GM19099 (cell line): ENCODE data around the gene MAP4K4.

Experiments
- POLR2A ChIP-seq: IDR thresholded peaks from 3 replicates; pipeline ENCODE4 v1.6.1; 2011; ENCODE audit warnings: low read depth; ENCODE audit not compliant: insufficient read length; ENCODE audit errors: extremely low read depth

Gene MAP4K4

DNA sequence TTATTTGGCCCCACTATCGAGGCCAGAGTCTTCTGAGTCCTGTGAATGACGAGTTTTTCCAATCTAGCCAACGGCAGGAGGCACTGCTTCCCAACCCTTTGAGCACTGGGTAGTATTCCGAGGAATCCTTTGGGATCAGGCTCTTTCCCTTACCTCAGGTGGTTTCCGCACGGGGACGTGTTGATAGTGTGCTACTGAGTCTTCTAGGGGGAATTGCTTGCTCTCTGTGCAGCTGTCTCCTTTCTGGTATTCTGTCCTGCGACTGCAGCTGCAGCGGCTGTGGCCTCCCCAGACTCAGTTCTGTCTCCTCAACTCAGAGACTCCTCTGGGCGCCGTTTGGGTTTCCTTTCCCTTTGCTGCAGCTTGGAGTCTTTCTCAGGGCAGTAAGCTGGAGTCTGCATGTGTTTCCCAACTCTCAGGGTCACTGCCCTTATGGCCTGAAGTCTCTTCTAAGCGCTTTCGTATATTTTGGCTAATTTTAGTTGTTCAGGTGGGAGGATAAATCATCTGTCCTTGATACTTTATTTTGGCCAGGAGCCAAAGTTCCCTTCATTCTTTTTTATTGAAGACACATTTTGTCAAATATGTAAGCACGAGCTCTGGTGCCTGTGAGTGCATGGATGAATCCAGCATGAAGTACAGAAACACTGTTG lies 118.4 kb downstream of the MAP4K4 start:
- TF ChIP-seq POLR2A: no peak

- no peak for TF ChIP-seq POLR2A
Measured at GRCh38 chr2:101816598-101816997, 119.1 kb downstream of the MAP4K4 start.

DNA sequence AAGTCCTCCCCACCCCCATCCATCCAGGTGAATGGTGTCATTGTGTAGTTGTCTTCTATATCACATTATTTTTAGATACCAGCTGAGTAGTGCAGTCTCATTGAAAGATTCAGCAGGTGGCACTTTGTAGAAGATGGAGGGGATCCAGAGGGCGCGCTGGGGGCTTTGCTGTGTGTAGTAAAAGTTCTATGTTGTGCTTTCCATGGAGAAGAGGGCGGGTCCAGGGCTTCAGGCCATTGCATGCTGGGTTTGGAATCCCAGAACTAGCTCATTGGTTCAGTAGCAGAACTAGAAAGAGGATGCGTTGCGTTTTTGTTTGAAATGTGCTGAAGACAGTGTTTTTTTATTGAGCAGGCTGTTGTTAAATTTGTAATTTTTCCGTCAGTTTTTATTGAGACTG lies 120.0 kb downstream of the MAP4K4 start:
- no peak for TF ChIP-seq POLR2A

DNA sequence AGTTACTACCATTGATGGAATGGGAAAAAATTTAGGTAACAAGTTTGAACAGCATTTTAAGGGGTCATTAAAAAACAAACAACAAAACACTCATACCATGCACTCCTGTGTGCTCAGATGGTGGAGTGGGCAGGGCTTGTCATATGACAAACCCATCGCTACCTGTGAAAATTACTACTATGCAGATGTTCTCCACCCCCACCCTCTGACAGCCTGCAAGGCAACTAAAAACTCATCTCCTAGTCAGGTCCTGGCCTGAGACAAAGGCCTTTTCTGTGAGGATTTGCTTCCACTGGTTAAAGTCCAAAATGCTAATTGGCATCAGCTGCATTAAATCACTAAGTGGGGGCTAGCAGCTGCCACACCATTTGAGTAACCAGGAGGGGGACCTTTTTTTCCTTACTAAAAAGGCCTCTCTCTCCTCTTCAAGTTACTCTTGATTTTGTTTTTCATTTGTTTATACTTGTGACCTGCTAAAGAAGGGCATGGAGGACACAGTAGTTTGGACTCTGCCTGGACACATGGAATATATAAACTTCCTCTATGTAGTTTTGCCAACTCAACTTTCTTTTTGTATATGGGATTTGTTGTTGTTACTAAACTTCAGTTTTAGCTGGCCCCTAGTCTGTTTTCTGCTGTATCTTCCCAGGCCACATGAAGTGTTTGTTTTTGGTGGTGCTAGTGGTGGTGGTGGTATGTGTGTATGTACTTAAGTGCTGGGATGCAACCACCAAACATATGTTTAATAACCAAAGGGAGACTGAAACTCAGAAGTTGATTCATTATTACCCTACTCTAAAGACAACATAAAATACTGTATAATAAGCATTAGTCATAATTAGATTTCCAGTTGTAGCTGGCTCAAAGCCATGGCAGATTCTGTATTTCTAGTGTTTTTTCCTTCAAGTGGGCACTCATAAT lies 121.3 kb downstream of the MAP4K4 start:
- TF ChIP-seq POLR2A: no peak

DNA sequence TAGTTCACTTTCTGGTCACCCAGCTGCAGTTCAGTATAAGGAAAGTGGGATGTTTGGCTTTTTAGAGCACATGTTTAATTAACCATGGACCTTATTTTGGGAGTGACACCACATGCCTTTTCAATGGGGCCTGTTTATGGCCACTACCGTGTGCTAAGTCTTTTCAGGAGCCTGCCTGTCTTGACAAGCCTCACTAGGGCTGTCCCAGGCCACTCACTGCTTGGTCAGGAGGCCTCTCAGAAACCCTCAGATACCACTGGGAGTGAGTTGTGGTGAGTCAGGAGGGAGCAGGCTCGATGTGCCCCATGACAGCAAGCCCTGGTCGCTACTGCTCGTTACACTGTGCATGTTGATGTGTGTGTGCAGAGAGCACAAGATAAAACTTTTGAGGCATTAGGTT lies 123.0 kb downstream of the MAP4K4 start:
- TF ChIP-seq POLR2A: no peak

GRCh38 chr2:101821059-101821805 lies 123.7 kb downstream of the MAP4K4 start:
- TF ChIP-seq POLR2A: no peak

DNA sequence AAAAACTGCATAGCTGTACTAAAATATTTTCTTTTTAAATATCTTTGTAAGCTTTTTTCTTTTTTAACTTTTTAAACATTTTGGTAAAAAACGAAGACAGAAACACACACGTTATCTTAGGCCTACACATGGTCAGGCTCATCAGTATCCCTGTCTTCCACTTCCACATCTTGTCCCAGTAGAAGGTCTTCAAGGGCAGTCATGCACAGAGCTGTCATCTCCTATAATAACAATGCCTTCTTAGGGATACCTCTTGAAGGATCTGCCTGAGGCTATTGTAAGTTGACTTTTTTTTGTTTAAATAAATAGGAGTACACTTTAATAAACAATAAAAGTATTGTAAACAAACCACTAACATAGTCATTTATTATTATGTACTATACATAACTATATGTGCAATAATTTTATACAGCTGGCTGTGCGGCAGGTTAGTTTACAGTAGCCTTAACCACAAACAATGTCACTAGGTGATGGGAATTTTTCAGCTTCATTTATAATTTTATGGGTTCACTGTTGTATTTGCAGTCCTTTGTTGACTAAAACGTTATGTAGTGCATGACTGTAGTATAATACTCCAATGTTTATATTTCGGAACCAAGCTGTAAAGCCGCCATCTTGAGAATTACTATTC lies 124.4 kb downstream of the MAP4K4 start:
- TF ChIP-seq POLR2A: no peak

DNA sequence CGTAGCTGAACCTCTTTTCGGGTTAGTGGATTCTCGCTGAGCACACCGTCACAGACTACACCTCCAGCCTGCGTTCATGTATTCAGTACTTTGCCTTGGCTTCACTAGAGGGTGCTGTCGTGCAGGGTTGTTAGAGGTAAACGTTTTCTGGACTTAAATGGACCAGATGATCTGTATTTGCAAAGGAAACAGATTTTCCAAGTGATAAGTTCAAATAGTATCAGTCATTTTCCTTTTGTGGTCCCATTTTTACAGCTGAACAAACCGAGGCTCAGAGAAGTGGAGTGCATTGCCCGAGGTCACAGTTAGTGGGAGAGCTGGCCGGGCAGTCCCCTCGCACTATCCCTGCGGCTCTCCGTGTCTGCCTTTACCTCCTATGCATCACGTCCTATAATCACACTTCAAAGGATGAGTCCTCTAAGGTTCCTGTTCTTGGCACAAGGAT lies 125.9 kb downstream of the MAP4K4 start:
- TF ChIP-seq POLR2A: no peak

GRCh38 chr2:101823859-101824258 lies 126.4 kb downstream of the MAP4K4 start:
- TF ChIP-seq POLR2A: no peak

DNA sequence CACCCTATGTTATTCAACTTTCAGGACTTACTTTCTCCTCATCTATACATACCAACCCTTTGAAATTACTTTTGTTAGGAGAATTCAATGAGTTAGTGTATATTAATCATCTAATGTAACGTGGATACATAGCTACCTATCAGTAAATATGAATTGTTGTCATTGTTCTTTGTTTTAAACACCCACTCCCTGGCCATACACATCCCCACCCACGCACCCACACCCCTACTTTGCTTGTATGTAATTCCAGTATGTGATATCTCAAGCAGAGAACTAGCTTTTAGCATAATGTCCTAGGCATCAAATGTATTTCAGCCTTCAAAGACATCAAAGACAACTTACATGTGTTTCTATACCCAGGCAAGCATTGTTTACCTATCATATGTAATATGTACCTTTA lies 129.2 kb downstream of the MAP4K4 start:
- TF ChIP-seq POLR2A: no peak

GRCh38 chr2:101827246-101827645 lies 129.7 kb downstream of the MAP4K4 start:
- no peak for TF ChIP-seq POLR2A

DNA sequence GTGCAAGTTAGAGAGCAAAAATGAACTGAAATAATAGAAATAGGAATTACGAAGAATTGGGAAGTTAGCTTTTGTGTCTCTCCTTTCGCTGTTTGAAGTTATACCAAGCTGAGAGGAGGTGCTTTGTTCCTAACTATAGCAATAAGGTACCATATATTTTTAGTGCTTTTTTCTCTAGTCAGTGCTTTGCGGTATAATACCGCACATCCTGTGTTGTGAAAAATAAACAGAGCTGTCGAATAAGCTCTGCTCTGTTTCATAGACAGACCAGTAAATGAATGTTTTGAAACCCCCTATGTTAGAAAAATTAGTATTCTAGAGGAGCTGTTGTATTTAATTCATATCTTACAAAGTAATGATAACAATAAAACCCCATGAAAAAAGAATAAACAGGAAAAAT lies 130.8 kb downstream of the MAP4K4 start:
- no peak for TF ChIP-seq POLR2A

DNA sequence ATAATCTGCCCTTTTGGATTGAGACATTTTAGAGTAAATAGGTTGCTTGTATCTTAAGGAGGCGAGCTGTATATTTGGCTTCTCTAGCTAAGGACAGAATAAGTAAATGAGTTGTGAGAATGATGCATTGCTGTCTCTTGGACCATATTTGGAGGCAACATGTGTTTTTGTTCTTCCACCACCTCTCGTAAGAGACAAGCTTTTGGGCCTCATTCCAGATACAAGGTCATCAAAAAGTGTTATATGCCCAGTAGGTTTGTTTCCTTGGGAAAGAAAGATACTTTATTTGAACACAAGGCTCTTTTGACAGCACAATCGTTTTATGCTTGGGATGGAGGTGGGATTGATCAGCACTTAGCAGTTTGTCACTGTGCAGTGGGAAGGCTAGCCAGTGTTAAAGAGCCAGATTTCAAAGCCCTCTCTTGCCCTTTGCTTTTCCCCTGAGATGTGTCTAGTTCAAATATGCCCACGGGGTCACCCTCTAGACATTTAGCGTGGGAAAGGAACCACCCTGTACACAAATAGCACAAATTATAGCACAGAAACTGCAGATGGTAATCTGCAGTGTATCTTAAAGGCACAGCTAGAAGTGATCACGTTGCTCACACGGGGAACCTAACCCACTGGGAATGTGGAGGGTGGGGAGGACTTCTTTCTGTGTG lies 131.3 kb downstream of the MAP4K4 start:
- TF ChIP-seq POLR2A: no peak

GRCh38 chr2:101829429-101829828 lies 131.9 kb downstream of the MAP4K4 start:
- TF ChIP-seq POLR2A: no peak

DNA sequence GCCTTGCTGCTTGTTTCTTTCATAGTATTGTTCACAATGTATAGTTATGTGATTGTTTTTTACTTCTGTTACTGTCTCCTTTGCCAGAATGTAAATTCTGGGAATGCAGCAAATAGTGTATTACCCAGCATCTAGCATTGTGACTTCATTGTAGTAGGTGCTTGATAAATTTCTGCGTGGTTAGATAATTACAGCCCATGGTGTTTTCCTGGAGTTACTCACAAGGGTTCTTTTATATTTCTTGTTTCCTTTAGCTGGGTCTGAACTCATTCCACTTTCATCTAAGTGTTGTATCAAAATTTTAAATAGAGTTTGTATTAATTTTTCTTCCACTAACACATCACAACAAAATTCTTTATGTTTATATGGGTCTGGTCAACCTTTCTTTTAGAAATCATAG lies 132.6 kb downstream of the MAP4K4 start:
- no peak for TF ChIP-seq POLR2A

GRCh38 chr2:101830555-101830954 lies 133.0 kb downstream of the MAP4K4 start:
- no peak for TF ChIP-seq POLR2A
